IMR-90 (cell line): ENCODE measurements around the gene BRAP. TPM values are rescaled to one million over a fixed set of nuclear protein-coding genes. Genes with fewer than 3 reads are reported as not detected.

Source experiments
- ATAC-seq: fragments of 200-7000 bp; cut with Tn5 transposase; 2 replicates; pipeline ENCODE4 v1.9.1; 2020; ENCODE audit warnings: low read depth, mild to moderate bottlenecking, moderate library complexity
- BruUV-seq: library from RNA; stranded (reverse); fragments of 400-500 nt; replicated peaks from 2 replicates; lab custom pipeline; 2021; lab: Mats Ljungman, UMichigan
- CTCF ChIA-PET: fragments of 300-600 bp; formaldehyde crosslinking; extraction: SDS; loops from one replicate; lab custom pipeline; 2021; ENCODE audit warnings: antibody characterized with exemption; lab: Yijun Ruan, JAX
- POLR2A ChIA-PET: fragments of 300-600 bp; sonication (Branson Sonifier 250); formaldehyde crosslinking; loops from one replicate; lab custom pipeline; 2022; ENCODE audit warnings: antibody characterized with exemption; ENCODE audit not compliant: unreplicated experiment; lab: Charles Lee
- DNase-seq: peaks from one replicate; pipeline ENCODE4 v3.0.0; 2013
- H2AFZ ChIP-seq: replicated peaks from 2 replicates; pipeline ENCODE3; 2013; ENCODE audit warnings: low read length, mild to moderate bottlenecking; ENCODE audit not compliant: poor library complexity
- H2AK5ac ChIP-seq: 2 replicates; pipeline ENCODE4 v1.6.1; 2013; ENCODE audit warnings: low read depth, low read length, inconsistent platforms
- H2AK9ac ChIP-seq: replicated peaks from 2 replicates; pipeline ENCODE3; 2013; ENCODE audit warnings: mild to moderate bottlenecking, low read depth, low read length, moderate library complexity; ENCODE audit not compliant: poor library complexity
- H2BK120ac ChIP-seq: 2 replicates; pipeline ENCODE4 v1.6.1; 2013; ENCODE audit warnings: low read depth, low read length, inconsistent platforms
- H2BK15ac ChIP-seq: 3 replicates; pipeline ENCODE4 v1.6.1; 2013; ENCODE audit warnings: low read depth, low read length, inconsistent platforms
- H2BK20ac ChIP-seq: 2 replicates; pipeline ENCODE4 v1.6.1; 2013; ENCODE audit warnings: low read depth, mild to moderate bottlenecking, inconsistent platforms, low read length, moderate library complexity
- H2BK5ac ChIP-seq: 2 replicates; pipeline ENCODE4 v1.6.1; 2013; ENCODE audit warnings: mild to moderate bottlenecking, low read depth, low read length, inconsistent platforms; ENCODE audit not compliant: poor library complexity, severe bottlenecking
- H3K14ac ChIP-seq: replicated peaks from 2 replicates; pipeline ENCODE4 v1.6.1; 2013; ENCODE audit warnings: low read depth, low read length, inconsistent platforms
- H3K18ac ChIP-seq: 2 replicates; pipeline ENCODE4 v1.6.1; 2013; ENCODE audit warnings: low read depth, low read length, control low read depth
- H3K23ac ChIP-seq: 2 replicates; pipeline ENCODE4 v1.6.1; 2013; ENCODE audit warnings: low read depth, low read length, inconsistent platforms
- H3K27ac ChIP-seq: 2 replicates; pipeline ENCODE4 v1.5.1; 2013; ENCODE audit warnings: mild to moderate bottlenecking, control low read depth, low read length; ENCODE audit not compliant: insufficient read depth
- H3K27me3 ChIP-seq: 2 replicates; pipeline ENCODE4 v1.6.1; 2013; ENCODE audit warnings: low read length; ENCODE audit not compliant: control insufficient read depth, insufficient read depth
- H3K36me3 ChIP-seq: 2 replicates; pipeline ENCODE4 v1.6.1; 2013; ENCODE audit warnings: low read length, mixed read lengths; ENCODE audit not compliant: control insufficient read depth, insufficient read depth
- H3K4ac ChIP-seq: 2 replicates; pipeline ENCODE4 v1.6.1; 2013; ENCODE audit warnings: low read depth, low read length, inconsistent platforms
- H3K4me1 ChIP-seq: 2 replicates; pipeline ENCODE4 v1.6.1; 2013; ENCODE audit warnings: low read length, mixed read lengths; ENCODE audit not compliant: control insufficient read depth, insufficient read depth
- H3K4me2 ChIP-seq: 2 replicates; pipeline ENCODE4 v1.6.1; 2013; ENCODE audit warnings: low read depth, mild to moderate bottlenecking, control low read depth, low read length, moderate library complexity
- H3K4me3 ChIP-seq: 2 replicates; pipeline ENCODE4 v1.5.1; 2013; ENCODE audit warnings: low read depth, mild to moderate bottlenecking, control low read depth, low read length, moderate library complexity; ENCODE audit not compliant: insufficient read depth
- H3K56ac ChIP-seq: 2 replicates; pipeline ENCODE4 v1.6.1; 2013; ENCODE audit warnings: low read length, inconsistent platforms; ENCODE audit not compliant: insufficient read depth; ENCODE audit errors: extremely low read depth
- H3K79me1 ChIP-seq, 2 experiments: 2 replicates each; pipeline ENCODE4 v1.6.1; 2013; ENCODE audit warnings: low read length in 2 of 2, inconsistent platforms in 1 of 2, low read depth in 1 of 2
- H3K9ac ChIP-seq: 2 replicates; pipeline ENCODE4 v1.6.1; 2013; ENCODE audit warnings: low read depth, low read length, control low read depth
- H3K9me1 ChIP-seq: 2 replicates; pipeline ENCODE4 v1.6.1; 2013; ENCODE audit warnings: low read length, inconsistent platforms; ENCODE audit not compliant: insufficient read depth
- H3K9me3 ChIP-seq: 2 replicates; pipeline ENCODE4 v1.6.1; 2013; ENCODE audit warnings: low read length; ENCODE audit not compliant: control insufficient read depth, insufficient read depth
- H4K20me1 ChIP-seq: 2 replicates; pipeline ENCODE4 v1.6.1; 2013; ENCODE audit warnings: low read length, inconsistent platforms; ENCODE audit not compliant: insufficient read depth
- H4K5ac ChIP-seq: 2 replicates; pipeline ENCODE4 v1.6.1; 2013; ENCODE audit warnings: mild to moderate bottlenecking, low read depth, low read length, control low read depth
- H4K8ac ChIP-seq, 2 experiments: 2 replicates each; pipeline ENCODE4 v1.6.1; 2013; ENCODE audit warnings: low read depth in 2 of 2, low read length in 2 of 2, control low read depth in 1 of 2, inconsistent platforms in 1 of 2
- H4K91ac ChIP-seq: 2 replicates; pipeline ENCODE4 v1.6.1; 2013; ENCODE audit warnings: low read depth, low read length, inconsistent platforms; ENCODE audit not compliant: insufficient read depth
- MAZ ChIP-seq: IDR thresholded peaks from 2 replicates; pipeline ENCODE4 v1.6.1; 2012; ENCODE audit warnings: low read depth, mild to moderate bottlenecking, low read length, improper control_type of control experiment, moderate library complexity, borderline replicate concordance
- RAD21 ChIP-seq: IDR thresholded peaks from 2 replicates; pipeline ENCODE4 v1.6.1; 2012; ENCODE audit warnings: low read length, improper control_type of control experiment
- WGBS, 2 experiments: methylation state at CpG; one replicate each; pipeline versions ENCODE4 v1.1.5 to v1.1.7; 2013; ENCODE audit warnings: missing lambda C conversion rate in 2 of 2; ENCODE audit not compliant: insufficient read length in 1 of 2; ENCODE audit errors: extremely low coverage in 2 of 2; 5-methylcytosine and 5-hydroxymethylcytosine counted together
- dilution Hi-C: fragments of 300-500 bp; cut with HindIII; formaldehyde crosslinking; loops from one replicate; pipeline ENCODE4 v1.14.3; 2018; ENCODE audit warnings: low sequenced_read_pairs; ENCODE audit not compliant: unreplicated experiment
- in situ Hi-C: fragments of 300-500 bp; cut with MboI; formaldehyde crosslinking; loops from 3 replicates; pipeline ENCODE4 v1.14.3; 2019; ENCODE audit warnings: low sequenced_read_pairs, inconsistent platforms, mixed read lengths
- intact Hi-C: fragments of 100-400 bp; cut with micrococcal nuclease; formaldehyde crosslinking; loops from 2 replicates; pipeline ENCODE4 v1.10.0; 2022
- polyA plus RNA-seq, 3 experiments: library from polyadenylated mRNA; depleted of rRNA; stranded (reverse); fragments of >200 nt; gene quantifications; 2 replicates each; pipeline ENCODE4 v1.2.3, GENCODE V29; 2012; ENCODE audit warnings: low replicate concordance in 1 of 3
- total RNA-seq: library from RNA; depleted of rRNA; stranded (reverse); fragments of >200 nt; gene quantifications from 2 replicates; pipeline ENCODE4 v1.2.3, GENCODE V29; 2012

BRAP gene
- total and polyA plus RNA-seq, 2 of the 4 experiments (the other 2 are of a cell fraction): 10.3 to 17.2 TPM

GRCh38 chr12:111692575-111693210 lies 6.9 kb upstream of the BRAP start:
- in situ Hi-C loops: no loop called here
- 97% methylated on average over 5 of the region's 15 CpGs; no CpG with 5 or more reads in 1 of the 2 experiments for WGBS, 2 experiments
- peaks cover 34% of the 10 kb centered on the region for H3K36me3 ChIP-seq

More at GRCh38 chr12:111692575-111693210, 6.9 kb upstream of the BRAP start:
- intact Hi-C loops: no loop called here
- Histone ChIP-seq H3K18ac (no peak overlapping the region), H2AK9ac (no peak overlapping the region), H2AK5ac (no peak overlapping the region), H2AFZ (no peak overlapping the region), H3K14ac (no peak overlapping the region), H3K4me3 (no peak overlapping the region), H4K91ac (no peak overlapping the region), H2BK5ac (no peak overlapping the region), H3K27me3 (no peaks in the 10 kb centered on the region), H3K56ac (no peak overlapping the region), H3K9me1 (peaks cover 4% of the 10 kb centered on the region; the same call in 1 of the 2 replicates), H3K4ac (no peak overlapping the region), H2BK20ac (no peak overlapping the region), H3K23ac (no peak overlapping the region), H3K4me1 (no peaks in the 10 kb centered on the region), H3K9ac (no peak overlapping the region), H3K4me2 (no peak overlapping the region), H3K9me3 (no peaks in the 10 kb centered on the region), H4K20me1 (no peaks in the 10 kb centered on the region; the same call in none of the 2 replicates), H3K79me1 (peaks cover 0 to 12% of the 10 kb centered on the region in 2 experiments; a peak in 3 of 4 replicates), H3K27ac (no peak overlapping the region), H2BK15ac (no peak overlapping the region), H2BK120ac (no peak overlapping the region), H4K5ac (no peak overlapping the region), H4K8ac (no peak overlapping the region)
- peak; percentile 44; the same call in 1 of the 2 replicates for ATAC-seq
- TF ChIP-seq MAZ (no peak), RAD21 (0 out of 2 replicates have a peak, but pooled peaks have one; percentile 5)
- peak; percentile 15 for DNase-seq
- CTCF ChIA-PET: interaction anchor here (0.6 kb wide), 1 partner anchor 30 kb away, joined by 3 read pairs; no protein-coding TSS in a partner anchor
- dilution Hi-C loops: no loop called here
- POLR2A ChIA-PET: no interaction called here
- no TSS peak for BruUV-seq
